Esophagus (tissue), 2 donors: ENCODE measurements around the gene NLRC5. TPM values are rescaled to one million over a fixed set of nuclear protein-coding genes. Genes with fewer than 3 reads are reported as not detected.

ENCODE experiments used
- H3K27ac ChIP-seq, 2 donors: one replicate each; pipeline ENCODE4 v1.5.1; 2013; ENCODE audit warnings: low read depth in 2 of 2, mild to moderate bottlenecking in 2 of 2, inconsistent platforms in 1 of 2, low read length in 1 of 2, moderate library complexity in 1 of 2
- H3K27me3 ChIP-seq, 2 donors: one replicate each; pipeline ENCODE4 v1.6.1; 2013; ENCODE audit warnings: low read length in 2 of 2, control low read depth in 1 of 2, mild to moderate bottlenecking in 1 of 2; ENCODE audit not compliant: insufficient read depth in 2 of 2, control insufficient read depth in 1 of 2
- H3K36me3 ChIP-seq, 2 donors: one replicate each; pipeline ENCODE4 v1.6.1; 2013; ENCODE audit warnings: low read length in 1 of 2; ENCODE audit not compliant: control insufficient read depth in 2 of 2, insufficient read depth in 2 of 2
- H3K4me1 ChIP-seq, 2 donors: one replicate each; pipeline ENCODE4 v1.6.1; 2013; ENCODE audit warnings: low read length in 1 of 2; ENCODE audit not compliant: control insufficient read depth in 2 of 2, insufficient read depth in 2 of 2
- H3K4me3 ChIP-seq, 2 donors: one replicate each; pipeline ENCODE4 v1.5.1; 2013; ENCODE audit warnings: low read length in 2 of 2, mild to moderate bottlenecking in 2 of 2, low read depth in 1 of 2, moderate library complexity in 1 of 2
- H3K9me3 ChIP-seq, 2 donors: one replicate each; pipeline ENCODE4 v1.6.1; 2013; ENCODE audit warnings: mild to moderate bottlenecking in 2 of 2, low read depth in 1 of 2, low read length in 1 of 2, moderate library complexity in 1 of 2; ENCODE audit not compliant: control insufficient read depth in 2 of 2, insufficient read depth in 1 of 2
- WGBS, 2 donors: extraction: QIAGEN DNeasy Blood & Tissue Kit; methylation state at CpG; one replicate each; pipeline ENCODE4 v1.1.7; 2013; 5-methylcytosine and 5-hydroxymethylcytosine counted together
- polyA plus RNA-seq, 2 donors: library from polyadenylated mRNA; stranded (reverse); fragments of 200-250 nt; gene quantifications; one replicate each; pipeline ENCODE4 v1.2.3, GENCODE V29; 2013
- donor health status: healthy with polysubstance abuse.
- donor health status: Bipolar disorder and iron deficiency.

NLRC5 gene
- polyA plus RNA-seq, 2 donors, result 11.3 to 21.7 TPM

DNA sequence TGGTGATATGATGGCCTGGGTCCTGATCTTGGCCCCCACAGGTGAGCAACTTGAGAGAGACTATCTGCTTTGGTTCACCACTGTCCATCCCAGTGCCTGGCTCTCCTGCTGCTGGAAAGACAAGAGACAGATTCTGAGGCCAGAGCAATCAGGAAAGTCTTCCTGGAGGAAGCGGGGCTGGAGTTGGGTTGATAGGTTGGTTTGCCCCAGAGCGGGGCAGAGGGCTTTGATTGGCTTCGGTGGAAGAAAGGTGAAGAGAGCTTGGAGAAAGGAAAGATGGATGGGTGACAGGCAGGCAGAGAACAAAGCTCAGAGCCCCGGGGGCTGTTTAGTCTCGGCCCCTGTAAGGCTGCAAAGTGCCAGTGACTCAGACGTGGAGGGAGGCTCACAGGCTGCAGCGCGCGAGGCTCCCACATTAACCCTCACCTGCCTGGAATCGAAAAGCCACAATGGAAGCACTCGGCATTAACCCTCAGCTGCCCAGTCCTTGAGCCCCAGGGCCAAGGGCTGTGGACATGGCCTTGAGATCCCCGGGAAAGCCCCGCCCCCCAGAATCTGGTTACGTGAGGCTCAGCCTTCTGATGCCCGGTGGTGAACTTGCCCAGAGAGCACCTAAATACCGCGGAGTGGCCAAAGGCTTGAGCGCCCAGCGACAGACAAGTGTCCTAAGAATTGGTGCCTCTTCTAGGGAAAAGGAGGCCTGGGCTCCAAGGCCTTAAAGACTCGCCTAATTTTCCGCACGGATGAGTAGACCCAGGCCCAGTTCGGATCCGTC, 102.0 kb downstream of the NLRC5 start:
- H3K4me1 ChIP-seq, result no peaks in the 10 kb centered on the region
- H3K27ac ChIP-seq, result peak overlapping the region; percentile 62 to 68
- H3K27me3 ChIP-seq, result no peaks in the 10 kb centered on the region
- H3K4me3 ChIP-seq, result peak overlapping the region; percentile 67 to 80
- WGBS, 2 donors, result 14 to 21% methylated on average over 24 of the region's 24 CpGs
- H3K36me3 ChIP-seq, result no peaks in the 10 kb centered on the region
- H3K9me3 ChIP-seq, result no peaks in the 10 kb centered on the region

- no peaks in the 10 kb centered on the region for H3K27me3 ChIP-seq
These were observed 102.8 kb downstream of the NLRC5 start, which contains the start of gene CPNE2 for GRCh38 chr16:57091975-57092785. TSS of gene CPNE2 (plus strand) at chr16:57092583. CDS start at chr16:57110743, 18,160 bp downstream.

GRCh38 chr16:57092786-57093411, 103.5 kb downstream of the NLRC5 start:
- WGBS, 2 donors, result 0 to 1% methylated on average over 37 to 53 of the region's 53 CpGs
- H3K4me1 ChIP-seq, result no peaks in the 10 kb centered on the region
- H3K27ac ChIP-seq, result peak overlapping the region; percentile 39 to 68
- no peaks in the 10 kb centered on the region for H3K36me3 ChIP-seq
- no peaks in the 10 kb centered on the region for H3K27me3 ChIP-seq
- H3K9me3 ChIP-seq, result no peaks in the 10 kb centered on the region
- H3K4me3 ChIP-seq, result peak overlapping the region; percentile 67 to 80

More at GRCh38 chr16:57091975-57092785, 102.8 kb downstream of the NLRC5 start, which contains the start of gene CPNE2:
- Histone ChIP-seq H3K9me3 (no peaks in the 10 kb centered on the region), H3K36me3 (no peaks in the 10 kb centered on the region), H3K4me3 (peak within 1 kb of the TSS; percentile 67 to 80), H3K4me1 (no peaks in the 10 kb centered on the region), H3K27ac (peak within 1 kb of the TSS; percentile 62 to 68)
- WGBS, 2 donors, result 1% methylated on average over 58 to 100 of the region's 100 CpGs

- Histone ChIP-seq H3K27ac (peak overlapping the region in 1 of 2 donors; percentile 15), H3K4me1 (no peaks in the 10 kb centered on the region), H3K27me3 (no peaks in the 10 kb centered on the region), H3K36me3 (no peaks in the 10 kb centered on the region), H3K4me3 (peak overlapping the region in 1 of 2 donors; percentile 67), H3K9me3 (no peaks in the 10 kb centered on the region)
- whole genome bisulfite sequencing, 2 donors, result 63 to 71% methylated on average over 18 of the region's 18 CpGs
These were observed 104.6 kb downstream of the NLRC5 start for GRCh38 chr16:57093666-57094564.

DNA sequence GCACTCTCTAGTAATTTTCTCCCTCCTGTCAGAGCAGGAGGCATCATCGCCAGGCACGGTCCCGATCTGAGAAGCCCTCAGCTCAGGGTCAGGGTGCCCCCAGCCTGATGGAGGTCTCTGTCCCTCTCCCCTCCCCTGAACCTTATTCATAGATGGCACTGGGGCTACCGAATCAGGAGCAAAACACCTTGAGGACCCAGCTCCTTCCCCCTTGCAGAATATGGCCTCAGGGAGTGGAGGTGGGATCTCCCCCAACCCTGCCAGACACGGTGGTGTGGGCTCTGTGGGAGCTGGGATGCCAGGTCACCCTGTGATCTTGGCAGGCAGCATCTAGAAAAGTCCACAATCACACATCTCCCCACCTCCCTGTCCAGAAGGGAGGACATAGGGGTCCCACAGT, 105.6 kb downstream of the NLRC5 start:
- Histone ChIP-seq H3K9me3 (no peaks in the 10 kb centered on the region), H3K4me1 (no peaks in the 10 kb centered on the region), H3K36me3 (no peaks in the 10 kb centered on the region), H3K4me3 (no peak overlapping the region), H3K27ac (no peak overlapping the region), H3K27me3 (no peaks in the 10 kb centered on the region)
- 74 to 88% methylated on average over 5 of the region's 5 CpGs for WGBS, 2 donors

GRCh38 chr16:57096192-57096591, 106.8 kb downstream of the NLRC5 start:
- Histone ChIP-seq H3K27ac (no peak overlapping the region), H3K4me3 (no peak overlapping the region), H3K27me3 (no peaks in the 10 kb centered on the region), H3K4me1 (no peaks in the 10 kb centered on the region), H3K36me3 (no peaks in the 10 kb centered on the region), H3K9me3 (no peaks in the 10 kb centered on the region)
- WGBS, 2 donors, result 95 to 96% methylated on average over 3 of the region's 3 CpGs

GRCh38 chr16:57096793-57097192, 107.4 kb downstream of the NLRC5 start:
- H3K9me3 ChIP-seq, result no peaks in the 10 kb centered on the region
- WGBS, 2 donors, result 96 to 100% methylated on average over 2 of the region's 2 CpGs
- no peak overlapping the region for H3K27ac ChIP-seq
- no peaks in the 10 kb centered on the region for H3K36me3 ChIP-seq
- no peaks in the 10 kb centered on the region for H3K27me3 ChIP-seq
- no peak overlapping the region for H3K4me3 ChIP-seq
- no peaks in the 10 kb centered on the region for H3K4me1 ChIP-seq

DNA sequence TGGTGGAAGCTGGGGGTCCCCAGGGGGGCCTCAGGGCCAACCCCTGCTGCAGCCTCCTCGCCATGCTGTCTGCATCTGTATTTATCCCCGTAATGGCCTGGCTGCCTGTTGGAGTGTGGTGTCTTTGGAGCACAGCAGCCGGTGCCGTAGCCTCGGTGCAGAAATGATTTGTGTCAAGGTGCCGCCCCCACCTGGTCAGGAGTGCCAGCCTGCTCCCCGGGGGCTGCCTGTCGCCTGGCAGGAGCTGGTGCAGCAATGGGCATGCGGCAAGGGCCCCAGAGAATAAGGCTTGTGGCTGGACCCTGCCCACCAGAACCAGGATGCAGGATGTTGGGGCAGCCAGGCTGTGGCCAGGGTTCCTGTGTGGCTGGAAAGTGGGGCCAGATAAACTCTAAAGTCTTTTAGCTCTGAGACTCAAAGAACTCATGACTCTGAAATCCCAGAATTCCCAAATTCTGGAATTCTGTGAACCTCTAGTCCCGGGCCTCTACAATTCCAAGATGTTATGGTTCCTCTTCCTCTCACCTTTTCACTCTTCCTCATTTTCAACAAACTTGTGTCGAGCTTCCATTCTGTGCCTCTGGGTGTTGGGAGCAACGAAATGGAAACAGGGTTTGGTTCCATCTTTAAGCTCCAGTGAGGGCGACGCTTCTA, 109.0 kb downstream of the NLRC5 start:
- H3K27ac ChIP-seq, result no peak overlapping the region
- no peaks in the 10 kb centered on the region for H3K36me3 ChIP-seq
- 79 to 81% methylated on average over 14 of the region's 14 CpGs for WGBS, 2 donors

More for the DNA sequence above, 109.0 kb downstream of the NLRC5 start:
- Histone ChIP-seq H3K9me3 (no peaks in the 10 kb centered on the region), H3K27me3 (no peaks in the 10 kb centered on the region), H3K4me1 (no peaks in the 10 kb centered on the region), H3K4me3 (no peak overlapping the region)
